ENCODE results near the gene PLEKHH1.

- TF ChIP-seq CTCF (IDR thresholded peaks at IDR 0.05; ENCODE audit: low read depth, low read length) (no peak), POLR2A (IDR thresholded peaks at IDR 0.05; ENCODE audit: extremely low read depth, insufficient read length) (no peak)
Measured at GRCh38 chr14:67569011-67569650, 36.0 kb downstream of the PLEKHH1 start.

Measured in NB4 (cell line).